Tibial nerve (tissue), 4 donors: Measurements from ENCODE around the gene EBP. TPM values are rescaled to one million over a fixed set of nuclear protein-coding genes. Genes with fewer than 3 reads are reported as not detected.
"Not testable (repeated sequence)": the region's sequence is repeated elsewhere in the genome, so short reads cannot be mapped to it uniquely, and the experiment has no call there.

Source experiments
- DNase-seq, 2 donors: peaks; one replicate each; pipeline ENCODE4 v3.0.0-alpha.2; 2019; ENCODE audit warnings: low spot score in 2 of 2
- H3K27ac ChIP-seq, 4 donors: fragments of 200-600 bp; sonication (generic) in 3 of 4; one replicate each; pipeline ENCODE4 v1.5.1; 2017 to 2019; ENCODE audit warnings: mild to moderate bottlenecking in 1 of 4
- H3K27me3 ChIP-seq, 2 donors: fragments of 200-600 bp; sonication (generic) in 1 of 2; one replicate each; pipeline versions ENCODE4 v1.5.1 to v1.6.0; 2017 to 2019
- H3K36me3 ChIP-seq, 3 donors: fragments of 200-600 bp; sonication (generic); one replicate each; pipeline ENCODE4 v1.5.1; 2018 to 2019
- H3K4me1 ChIP-seq, 4 donors: fragments of 200-600 bp; sonication (generic) in 3 of 4; one replicate each; pipeline ENCODE4 v1.5.1; 2017 to 2019
- H3K4me3 ChIP-seq, 4 donors: fragments of 200-600 bp; sonication (generic) in 3 of 4; one replicate each; pipeline ENCODE4 v1.5.1; 2017 to 2019; ENCODE audit warnings: mild to moderate bottlenecking in 1 of 4, moderate library complexity in 1 of 4
- H3K9me3 ChIP-seq, 4 donors: fragments of 200-600 bp; sonication (generic) in 3 of 4; one replicate each; pipeline ENCODE4 v1.5.1; 2017 to 2019
- CTCF ChIP-seq, 5 experiments: fragments of 200-600 bp in 3 of 5; fragments of 450-650 bp in 2 of 5; sonication (generic) in 3 of 5; IDR thresholded peaks; one replicate each; pipeline ENCODE4 v1.5.1; 2016 to 2019; ENCODE audit warnings: antibody characterized with exemption in 5 of 5, mild to moderate bottlenecking in 3 of 5, moderate library complexity in 2 of 5
- EP300 ChIP-seq, 2 donors: sonication (generic); formaldehyde crosslinking; IDR thresholded peaks; one replicate each; pipeline ENCODE4 v1.6.1; 2017; ENCODE audit warnings: antibody characterized with exemption in 2 of 2, mild to moderate bottlenecking in 1 of 2
- POLR2A ChIP-seq, 2 donors: fragments of 450-650 bp; IDR thresholded peaks; one replicate each; pipeline ENCODE4 v1.6.1; 2017; ENCODE audit warnings: antibody characterized with exemption in 2 of 2, mild to moderate bottlenecking in 2 of 2, moderate library complexity in 2 of 2
- WGBS, 2 donors: methylation state at CpG; one replicate each; pipeline ENCODE4 v1.1.5; 2018; 5-methylcytosine and 5-hydroxymethylcytosine counted together
- total RNA-seq, 4 donors: library from RNA; depleted of rRNA; stranded (reverse); fragments of >200 nt; gene quantifications; one replicate each; pipeline ENCODE4 v1.1.0, GENCODE V29; 2016

Gene EBP
- total RNA-seq, 4 donors from 2014 or later = 21.1 to 29.2 (median 23.6) TPM

GRCh38 chrX:48541140-48541814 lies 19.7 kb downstream of the EBP start:
- no peak for DNase-seq
- peaks cover 0 to 11% (median 2%) of the 10 kb centered on the region in 4 donors for H3K4me1 ChIP-seq
- no peak overlapping the region for H3K27ac ChIP-seq
- H3K36me3 ChIP-seq = peaks cover 0 to 26% (median 0%) of the 10 kb centered on the region in 3 donors
- no peaks in the 10 kb centered on the region for H3K9me3 ChIP-seq
- no peak overlapping the region for H3K4me3 ChIP-seq
- H3K27me3 ChIP-seq = no peaks in the 10 kb centered on the region
- 73 to 74% methylated on average over 10 of the region's 10 CpGs for WGBS, 2 donors
- TF ChIP-seq EP300 (IDR thresholded peaks at IDR 0.05) = no peak
- no peak for TF ChIP-seq CTCF (IDR thresholded peaks at IDR 0.05)
- TF ChIP-seq POLR2A (IDR thresholded peaks at IDR 0.05) = no peak

GRCh38 chrX:48548871-48549270 lies 27.3 kb downstream of the EBP start:
- TF ChIP-seq CTCF (IDR thresholded peaks at IDR 0.05) (no peak), EP300 (IDR thresholded peaks at IDR 0.05) (no peak), POLR2A (IDR thresholded peaks at IDR 0.05) (no peak)
- H3K27me3 ChIP-seq = no peaks in the 10 kb centered on the region
- no peaks in the 10 kb centered on the region for H3K9me3 ChIP-seq
- H3K4me1 ChIP-seq = no peaks in the 10 kb centered on the region
- no peak for DNase-seq
- H3K4me3 ChIP-seq = no peak overlapping the region
- WGBS, 2 donors = 78 to 93% methylated on average over 2 to 3 of the region's 3 CpGs
- no peak overlapping the region for H3K27ac ChIP-seq
- H3K36me3 ChIP-seq = peaks cover 0 to 19% (median 0%) of the 10 kb centered on the region in 3 donors

GRCh38 chrX:48555731-48556325 lies 34.2 kb downstream of the EBP start:
- 71 to 72% methylated on average over 9 of the region's 9 CpGs for WGBS, 2 donors
- peaks cover 0 to 29% (median 0%) of the 10 kb centered on the region in 3 donors for H3K36me3 ChIP-seq

GRCh38 chrX:48558271-48558670 lies 36.7 kb downstream of the EBP start:
- H3K4me1 ChIP-seq = no peaks in the 10 kb centered on the region
- H3K9me3 ChIP-seq = no peaks in the 10 kb centered on the region
- no peak overlapping the region for H3K4me3 ChIP-seq
- 66 to 79% methylated on average over 4 of the region's 4 CpGs for WGBS, 2 donors
- no peak for TF ChIP-seq EP300 (IDR thresholded peaks at IDR 0.05)
- TF ChIP-seq CTCF (IDR thresholded peaks at IDR 0.05) = no peak
- H3K27me3 ChIP-seq = no peaks in the 10 kb centered on the region
- no peak overlapping the region for H3K27ac ChIP-seq
- DNase-seq = no peak
- peaks cover 0 to 44% (median 0%) of the 10 kb centered on the region in 3 donors for H3K36me3 ChIP-seq

More at GRCh38 chrX:48555731-48556325, 34.2 kb downstream of the EBP start:
- not testable (repeated sequence) for H3K4me1 ChIP-seq, H3K27ac ChIP-seq, H3K9me3 ChIP-seq, DNase-seq, H3K4me3 ChIP-seq, H3K27me3 ChIP-seq

- WGBS, 2 donors = 84 to 93% methylated on average over 5 to 21 of the region's 24 CpGs
- H3K27me3 ChIP-seq = no peaks in the 10 kb centered on the region
- H3K9me3 ChIP-seq = no peaks in the 10 kb centered on the region
- no peaks in the 10 kb centered on the region for H3K4me1 ChIP-seq
- no peak for DNase-seq
- no peak overlapping the region for H3K4me3 ChIP-seq
- no peak for TF ChIP-seq POLR2A (IDR thresholded peaks at IDR 0.05)
- no peak for TF ChIP-seq EP300 (IDR thresholded peaks at IDR 0.05)
- no peak for TF ChIP-seq CTCF (IDR thresholded peaks at IDR 0.05)
- H3K36me3 ChIP-seq = peaks cover 0 to 49% (median 0%) of the 10 kb centered on the region in 3 donors
- H3K27ac ChIP-seq = no peak overlapping the region
These were observed 38.0 kb downstream of the EBP start for GRCh38 chrX:48559636-48560035.
